HG02623 (cell line): ENCODE data around the gene SMIM12.

ENCODE experiments used
- ATAC-seq: cut with Tn5 transposase; IDR thresholded peaks from one replicate; pipeline ENCODE4 v1.9.1; 2021; ENCODE audit warnings: moderate library complexity; ENCODE audit not compliant: unreplicated experiment

Gene SMIM12

GRCh38 chr1:34859446-34860200, at the start of gene SMIM12:
SMIM12 (minus strand) TSS chr1:34859749; CDS start chr1:34855977, 3,772 bp downstream.
- peak; percentile 97 for ATAC-seq

- no peak for ATAC-seq
Measured at GRCh38 chr1:34908369-34908768, 48.8 kb upstream of the SMIM12 start.

GRCh38 chr1:34907487-34908090, 48.0 kb upstream of the SMIM12 start:
- ATAC-seq = no peak

GRCh38 chr1:34906756-34907155, 47.2 kb upstream of the SMIM12 start:
- no peak for ATAC-seq

GRCh38 chr1:34906222-34906621, 46.7 kb upstream of the SMIM12 start:
- ATAC-seq = no peak

- no peak for ATAC-seq
Measured at GRCh38 chr1:34905098-34905459, 45.5 kb upstream of the SMIM12 start.

GRCh38 chr1:34904236-34905097, 44.9 kb upstream of the SMIM12 start:
- ATAC-seq = no peak

GRCh38 chr1:34901919-34902318, 42.4 kb upstream of the SMIM12 start:
- no peak for ATAC-seq

GRCh38 chr1:34900775-34901502, 41.4 kb upstream of the SMIM12 start:
- no peak for ATAC-seq

GRCh38 chr1:34899906-34900305, 40.4 kb upstream of the SMIM12 start:
- ATAC-seq = no peak

GRCh38 chr1:34899471-34899870, 39.9 kb upstream of the SMIM12 start:
- ATAC-seq = no peak

GRCh38 chr1:34898330-34898761, 38.8 kb upstream of the SMIM12 start:
- ATAC-seq = no peak

- ATAC-seq = no peak
Measured at GRCh38 chr1:34896612-34897011, 37.1 kb upstream of the SMIM12 start.

- ATAC-seq = no peak
Measured at GRCh38 chr1:34889705-34890104, 30.2 kb upstream of the SMIM12 start.

- ATAC-seq = no peak
Measured at GRCh38 chr1:34887593-34887992, 28.0 kb upstream of the SMIM12 start.

- no peak for ATAC-seq
Measured at GRCh38 chr1:34885405-34886247, 26.1 kb upstream of the SMIM12 start.

- ATAC-seq = no peak
Measured at GRCh38 chr1:34884961-34885360, 25.4 kb upstream of the SMIM12 start.

- no peak for ATAC-seq
Measured at GRCh38 chr1:34884536-34884935, 25.0 kb upstream of the SMIM12 start.

- ATAC-seq = no peak
Measured at GRCh38 chr1:34879230-34879629, 19.7 kb upstream of the SMIM12 start.

GRCh38 chr1:34876406-34876805, 16.9 kb upstream of the SMIM12 start:
- ATAC-seq = no peak
